ENCODE measurements around the gene CHN2. TPM values are rescaled to one million over a fixed set of nuclear protein-coding genes. Genes with fewer than 3 reads are reported as not detected.

Gene CHN2
- total RNA-seq, 6 experiments from 2014 or later: not detected

DNA sequence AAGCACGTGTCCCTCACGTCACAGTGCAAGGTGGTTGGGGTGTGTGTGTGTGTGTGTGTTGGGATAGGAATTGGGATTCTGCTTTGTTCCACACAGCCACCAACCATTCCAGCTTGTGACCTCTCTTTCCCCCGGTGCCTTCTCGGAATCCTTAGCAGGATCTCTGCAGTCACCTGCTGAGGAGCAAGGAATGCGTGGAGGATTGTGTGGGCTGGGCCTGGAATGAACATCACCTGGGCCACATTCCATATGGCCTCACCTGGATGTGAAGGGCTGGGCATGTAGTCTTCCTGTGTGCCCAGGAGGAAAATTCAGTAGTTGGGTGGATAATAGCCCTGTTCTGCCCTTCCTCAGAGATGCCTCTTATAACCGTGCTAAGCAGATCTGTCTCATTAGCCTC is 113.8 kb downstream of the CHN2 start:
- Mint-ChIP-seq H3K27ac (no peak overlapping the region), H3K27me3 (ENCODE audit: insufficient read depth) (peaks cover 12% of the 10 kb centered on the region), H3K9me3 (no peaks in the 10 kb centered on the region; the same call in 1 of the 2 replicates), H3K4me1 (ENCODE audit: low read depth) (no peaks in the 10 kb centered on the region), H3K4me3 (no peak overlapping the region), H3K36me3 (ENCODE audit: low read depth) (no peaks in the 10 kb centered on the region)
- TF ChIP-seq, protein P1, sequence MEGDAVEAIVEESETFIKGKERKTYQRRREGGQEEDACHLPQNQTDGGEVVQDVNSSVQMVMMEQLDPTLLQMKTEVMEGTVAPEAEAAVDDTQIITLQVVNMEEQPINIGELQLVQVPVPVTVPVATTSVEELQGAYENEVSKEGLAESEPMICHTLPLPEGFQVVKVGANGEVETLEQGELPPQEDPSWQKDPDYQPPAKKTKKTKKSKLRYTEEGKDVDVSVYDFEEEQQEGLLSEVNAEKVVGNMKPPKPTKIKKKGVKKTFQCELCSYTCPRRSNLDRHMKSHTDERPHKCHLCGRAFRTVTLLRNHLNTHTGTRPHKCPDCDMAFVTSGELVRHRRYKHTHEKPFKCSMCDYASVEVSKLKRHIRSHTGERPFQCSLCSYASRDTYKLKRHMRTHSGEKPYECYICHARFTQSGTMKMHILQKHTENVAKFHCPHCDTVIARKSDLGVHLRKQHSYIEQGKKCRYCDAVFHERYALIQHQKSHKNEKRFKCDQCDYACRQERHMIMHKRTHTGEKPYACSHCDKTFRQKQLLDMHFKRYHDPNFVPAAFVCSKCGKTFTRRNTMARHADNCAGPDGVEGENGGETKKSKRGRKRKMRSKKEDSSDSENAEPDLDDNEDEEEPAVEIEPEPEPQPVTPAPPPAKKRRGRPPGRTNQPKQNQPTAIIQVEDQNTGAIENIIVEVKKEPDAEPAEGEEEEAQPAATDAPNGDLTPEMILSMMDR (IDR thresholded peaks at IDR 0.05): no peak
- DNase-seq: no peak

DNA sequence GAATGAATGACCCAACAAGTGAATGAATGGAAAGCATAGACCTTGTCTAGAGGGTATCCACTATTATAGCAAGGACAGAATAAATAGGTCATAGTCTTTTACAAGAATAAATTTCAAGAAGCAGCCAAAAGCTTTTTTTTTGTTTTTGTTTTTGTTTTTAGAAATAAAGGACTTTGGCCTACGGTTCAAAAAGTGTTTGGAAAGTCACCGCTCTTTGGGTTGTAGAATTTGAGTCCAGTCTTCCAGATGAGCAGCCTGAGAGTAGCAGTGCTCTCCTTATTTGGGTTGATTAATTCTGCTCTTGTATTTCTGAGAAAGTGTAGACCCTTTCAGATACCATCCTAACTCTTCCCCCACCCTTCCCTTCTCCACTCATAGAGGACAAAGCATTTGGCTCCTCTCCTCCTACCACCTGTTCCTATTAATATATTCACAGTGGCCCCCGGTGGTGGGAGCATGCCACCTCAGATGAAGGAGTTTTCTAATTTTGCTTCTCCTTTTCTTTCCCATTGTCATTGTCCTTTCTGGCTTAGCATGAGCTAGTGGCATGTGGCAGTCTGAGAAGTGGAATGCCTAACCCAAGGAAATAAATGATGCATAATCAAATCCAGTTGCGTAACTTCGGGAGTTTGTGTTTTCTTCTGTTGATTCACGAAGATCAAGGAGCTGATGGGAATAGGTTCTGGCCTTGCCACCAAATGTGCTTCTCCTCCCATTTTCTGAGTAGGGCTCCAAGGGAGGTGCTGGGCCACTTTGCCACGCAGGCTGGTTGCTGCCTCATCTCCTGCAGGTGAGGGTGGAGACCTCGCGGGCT is 114.7 kb downstream of the CHN2 start:
- DNase-seq: no peak
- TF ChIP-seq, protein P1 (IDR thresholded peaks at IDR 0.05): no peak
- H3K4me3 Mint-ChIP-seq: no peak overlapping the region

GRCh38 chr7:29310625-29311024 is 116.0 kb downstream of the CHN2 start:
- Mint-ChIP-seq H3K4me3 (no peak overlapping the region), H3K4me1 (ENCODE audit: low read depth) (no peaks in the 10 kb centered on the region), H3K36me3 (ENCODE audit: low read depth) (no peaks in the 10 kb centered on the region), H3K27ac (no peak overlapping the region), H3K27me3 (ENCODE audit: insufficient read depth) (peaks cover 9% of the 10 kb centered on the region), H3K9me3 (no peaks in the 10 kb centered on the region; the same call in 1 of the 2 replicates)
- DNase-seq: no peak
- TF ChIP-seq, protein P1 (IDR thresholded peaks at IDR 0.05): no peak

More for the DNA sequence above, 114.7 kb downstream of the CHN2 start:
- Mint-ChIP-seq H3K27me3 (ENCODE audit: insufficient read depth) (peaks cover 12% of the 10 kb centered on the region), H3K9me3 (no peaks in the 10 kb centered on the region; the same call in 1 of the 2 replicates), H3K27ac (no peak overlapping the region), H3K4me1 (ENCODE audit: low read depth) (no peaks in the 10 kb centered on the region), H3K36me3 (ENCODE audit: low read depth) (no peaks in the 10 kb centered on the region)

DNA sequence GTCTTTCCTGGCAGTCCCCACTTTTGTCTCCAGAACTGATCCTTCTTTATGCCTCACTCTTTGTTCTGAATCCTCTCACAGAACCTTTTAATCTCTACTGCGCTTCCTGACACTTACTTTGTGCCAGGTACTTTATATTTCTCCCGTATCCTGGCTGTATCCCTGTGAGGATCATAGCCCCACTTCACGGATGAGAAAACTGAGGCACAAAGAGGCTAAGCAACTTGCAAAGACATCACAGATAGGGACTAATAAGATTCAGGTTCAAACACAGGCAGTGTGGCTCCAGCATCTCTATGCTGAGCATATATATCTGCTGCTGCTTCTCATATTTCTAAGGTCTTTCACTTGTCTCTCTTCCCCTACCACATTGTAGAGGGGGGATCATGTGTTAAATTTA is 116.7 kb downstream of the CHN2 start:
- TF ChIP-seq, protein P1 (IDR thresholded peaks at IDR 0.05): no peak
- Mint-ChIP-seq H3K4me3 (no peak overlapping the region), H3K27ac (no peak overlapping the region), H3K9me3 (no peaks in the 10 kb centered on the region; the same call in 1 of the 2 replicates), H3K27me3 (ENCODE audit: insufficient read depth) (peaks cover 9% of the 10 kb centered on the region), H3K4me1 (ENCODE audit: low read depth) (no peaks in the 10 kb centered on the region), H3K36me3 (ENCODE audit: low read depth) (no peaks in the 10 kb centered on the region)
- no peak for DNase-seq

DNA sequence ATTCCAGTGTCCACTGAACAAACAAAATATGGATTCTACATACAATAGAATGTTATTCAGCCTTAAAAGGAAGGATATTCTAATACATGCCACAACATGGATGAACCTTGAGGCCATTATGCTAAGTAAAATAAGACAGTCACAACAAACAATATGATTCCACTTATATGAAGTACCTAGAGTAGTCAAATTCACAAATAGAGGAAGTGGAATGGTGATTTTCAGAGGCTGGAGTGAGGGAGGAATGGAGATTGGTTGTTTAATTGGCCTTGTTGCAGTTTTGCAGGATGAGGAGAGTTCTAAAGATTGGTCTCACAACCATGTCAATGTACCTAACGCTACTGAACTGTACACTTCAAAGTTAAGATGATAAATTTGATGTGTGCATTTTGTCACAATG is 119.6 kb downstream of the CHN2 start:
- Mint-ChIP-seq H3K27me3 (ENCODE audit: insufficient read depth) (peaks cover 6% of the 10 kb centered on the region), H3K36me3 (ENCODE audit: low read depth) (no peaks in the 10 kb centered on the region), H3K9me3 (no peaks in the 10 kb centered on the region; the same call in 1 of the 2 replicates), H3K4me3 (no peak overlapping the region), H3K4me1 (ENCODE audit: low read depth) (no peaks in the 10 kb centered on the region), H3K27ac (no peak overlapping the region)
- TF ChIP-seq, protein P1 (IDR thresholded peaks at IDR 0.05): no peak
- DNase-seq: no peak

Data from HFFc6 (cell line).